ENCODE results near the gene SIPA1L2. TPM values are rescaled to one million over a fixed set of nuclear protein-coding genes. Genes with fewer than 3 reads are reported as not detected.

The SIPA1L2 gene, protein sequence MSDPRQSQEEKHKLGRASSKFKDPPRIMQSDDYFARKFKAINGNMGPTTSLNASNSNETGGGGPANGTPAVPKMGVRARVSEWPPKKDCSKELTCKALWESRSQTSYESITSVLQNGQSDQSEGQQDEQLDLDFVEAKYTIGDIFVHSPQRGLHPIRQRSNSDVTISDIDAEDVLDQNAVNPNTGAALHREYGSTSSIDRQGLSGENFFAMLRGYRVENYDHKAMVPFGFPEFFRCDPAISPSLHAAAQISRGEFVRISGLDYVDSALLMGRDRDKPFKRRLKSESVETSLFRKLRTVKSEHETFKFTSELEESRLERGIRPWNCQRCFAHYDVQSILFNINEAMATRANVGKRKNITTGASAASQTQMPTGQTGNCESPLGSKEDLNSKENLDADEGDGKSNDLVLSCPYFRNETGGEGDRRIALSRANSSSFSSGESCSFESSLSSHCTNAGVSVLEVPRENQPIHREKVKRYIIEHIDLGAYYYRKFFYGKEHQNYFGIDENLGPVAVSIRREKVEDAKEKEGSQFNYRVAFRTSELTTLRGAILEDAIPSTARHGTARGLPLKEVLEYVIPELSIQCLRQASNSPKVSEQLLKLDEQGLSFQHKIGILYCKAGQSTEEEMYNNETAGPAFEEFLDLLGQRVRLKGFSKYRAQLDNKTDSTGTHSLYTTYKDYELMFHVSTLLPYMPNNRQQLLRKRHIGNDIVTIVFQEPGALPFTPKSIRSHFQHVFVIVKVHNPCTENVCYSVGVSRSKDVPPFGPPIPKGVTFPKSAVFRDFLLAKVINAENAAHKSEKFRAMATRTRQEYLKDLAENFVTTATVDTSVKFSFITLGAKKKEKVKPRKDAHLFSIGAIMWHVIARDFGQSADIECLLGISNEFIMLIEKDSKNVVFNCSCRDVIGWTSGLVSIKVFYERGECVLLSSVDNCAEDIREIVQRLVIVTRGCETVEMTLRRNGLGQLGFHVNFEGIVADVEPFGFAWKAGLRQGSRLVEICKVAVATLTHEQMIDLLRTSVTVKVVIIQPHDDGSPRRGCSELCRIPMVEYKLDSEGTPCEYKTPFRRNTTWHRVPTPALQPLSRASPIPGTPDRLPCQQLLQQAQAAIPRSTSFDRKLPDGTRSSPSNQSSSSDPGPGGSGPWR (N-terminal part only)
- 10 to 100 TPM; 22.7 to 27.5 (median 25.0) TPM for polyA plus RNA-seq (ENCODE audit: insufficient read depth in 1 of 5, insufficient read length in 5 of 5, low replicate concordance in 1 of 5)
- long read RNA-seq, donor 1, partial matches to known transcripts = 0 of 2 reads
- long read RNA-seq, donor 1, other reads (novel, unspliced or antisense) = 0 of 2 reads
- long read RNA-seq, donor 2, partial matches to known transcripts = 0 of 2 reads
- long read RNA-seq, donor 2, other reads (novel, unspliced or antisense) = 0 of 2 reads
- long read RNA-seq, donor 3, partial matches to known transcripts = 0 of 1 reads
- long read RNA-seq, donor 3, other reads (novel, unspliced or antisense) = 0 of 1 reads
- long read RNA-seq, donor 4, partial matches to known transcripts = 0 of 1 reads
- long read RNA-seq, donor 4, other reads (novel, unspliced or antisense) = 0 of 1 reads
- long read RNA-seq, donor 5, partial matches to known transcripts = 5 of 6 reads
- long read RNA-seq, donor 5, other reads (novel, unspliced or antisense) = 0 of 6 reads
- long read RNA-seq, donor 6, partial matches to known transcripts = 0 of 1 reads
- long read RNA-seq, donor 6, other reads (novel, unspliced or antisense) = 0 of 1 reads
- long read RNA-seq, donor 7, partial matches to known transcripts = 6 of 7 reads
- long read RNA-seq, donor 7, other reads (novel, unspliced or antisense) = 0 of 7 reads
- long read RNA-seq, donor 8 = 0 reads

GRCh38 chr1:232630047-232630893 lies at the start of gene SIPA1L2:
TSS of gene SIPA1L2 (minus strand) at chr1:232630133. CDS start at chr1:232515339, 114,794 bp downstream.
- DNase-seq = peak; percentile 96 to 97

- no peak for DNase-seq
These were observed 48.4 kb upstream of the SIPA1L2 start for GRCh38 chr1:232678185-232678886.

DNA sequence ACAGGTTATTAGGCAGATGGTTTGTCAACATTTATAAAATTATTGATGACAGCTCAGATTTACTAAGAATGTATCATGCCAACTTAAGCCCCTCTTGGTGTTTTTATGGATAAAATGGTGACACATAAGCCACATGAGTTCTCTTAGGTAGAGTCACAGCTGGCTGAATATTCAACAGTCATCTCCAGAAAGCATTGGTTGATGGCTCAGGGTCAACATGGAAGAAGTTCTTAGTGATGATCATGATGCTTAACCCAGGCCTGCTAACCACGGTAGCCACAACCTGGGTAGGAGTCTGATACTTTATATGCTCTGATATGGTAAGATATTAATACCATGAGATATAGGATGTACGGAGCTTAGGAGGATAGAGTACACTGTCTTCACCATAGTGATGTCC lies 46.4 kb upstream of the SIPA1L2 start:
- no peak for DNase-seq

- no peak for DNase-seq
These were observed 46.0 kb upstream of the SIPA1L2 start for GRCh38 chr1:232675898-232676297.

GRCh38 chr1:232675260-232675659 lies 45.3 kb upstream of the SIPA1L2 start:
- DNase-seq = no peak

DNA sequence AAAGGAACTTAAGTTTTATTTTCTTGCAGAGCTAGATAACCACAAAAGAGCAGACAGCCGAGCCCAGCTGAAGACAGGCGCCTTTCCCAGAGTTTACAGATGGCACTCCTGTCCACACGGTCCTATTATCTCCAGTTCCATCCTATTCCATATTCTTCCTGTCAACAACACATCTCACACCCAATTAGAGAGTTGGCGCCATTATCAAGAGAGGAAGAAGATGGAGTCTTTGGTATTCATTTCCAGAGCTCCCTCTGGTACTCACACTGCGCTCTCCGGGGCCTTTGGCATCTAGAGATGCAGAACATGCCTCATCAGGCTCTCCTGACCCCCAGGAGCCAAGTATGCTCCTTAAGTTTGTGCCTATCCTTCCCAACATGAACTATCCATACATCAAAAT lies 43.3 kb upstream of the SIPA1L2 start:
- no peak for DNase-seq

DNA sequence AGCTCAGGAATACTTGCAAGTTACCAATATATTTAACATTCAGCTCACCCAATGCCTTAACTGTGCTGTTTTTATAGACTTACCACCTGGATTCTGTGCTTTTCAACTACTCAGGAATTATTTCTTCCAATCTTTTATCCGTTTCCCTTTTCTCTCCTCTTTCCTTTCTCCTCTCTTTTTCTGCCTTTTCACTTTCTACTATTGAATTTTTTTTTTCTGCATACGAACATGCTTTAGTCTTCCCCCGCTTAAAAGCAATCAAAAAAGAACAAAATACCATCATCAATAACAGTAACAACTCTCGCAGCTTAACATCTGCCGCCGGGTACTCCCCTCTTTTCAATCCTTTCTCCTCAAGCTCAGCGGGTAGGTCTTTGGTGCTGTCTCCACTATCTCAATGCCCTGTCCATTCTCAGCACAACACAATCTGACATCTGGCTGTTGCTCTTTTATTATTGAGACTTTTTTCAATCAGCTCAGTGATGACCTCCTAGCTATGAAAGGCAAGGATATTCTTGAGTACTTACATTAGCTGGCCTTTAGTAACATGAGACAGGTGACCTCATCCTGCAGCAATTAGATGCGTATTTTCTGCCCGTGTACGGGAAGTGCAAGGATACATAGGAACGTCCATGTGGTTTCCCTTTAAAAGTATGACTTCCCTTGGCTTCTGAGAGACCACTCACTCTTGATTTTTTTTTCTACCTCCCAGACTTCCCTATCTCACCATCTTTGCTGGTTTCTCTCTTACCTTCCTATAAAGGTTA lies 40.2 kb upstream of the SIPA1L2 start:
- no peak for DNase-seq

DNA sequence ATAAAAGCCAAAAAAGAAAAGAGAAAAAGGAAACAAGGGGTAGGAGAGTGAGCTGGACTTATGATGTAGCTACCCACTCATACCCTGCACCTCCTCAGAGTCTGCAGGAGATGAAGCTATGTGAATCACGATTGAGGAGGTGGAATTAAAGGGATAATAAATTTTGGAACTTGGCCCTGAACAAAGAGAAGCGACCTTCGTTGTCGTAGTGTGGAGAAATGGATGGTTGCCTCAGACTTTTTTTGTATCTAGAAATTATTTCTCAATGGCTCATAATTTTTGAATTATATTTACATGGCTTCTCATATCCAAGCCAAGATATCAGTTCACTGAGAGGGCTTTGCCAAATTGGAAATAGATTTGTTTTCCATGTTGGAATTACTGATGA lies 37.8 kb upstream of the SIPA1L2 start:
- DNase-seq = peak; percentile 51 to 60

GRCh38 chr1:232667094-232667777 lies 37.3 kb upstream of the SIPA1L2 start:
- no peak for DNase-seq

DNA sequence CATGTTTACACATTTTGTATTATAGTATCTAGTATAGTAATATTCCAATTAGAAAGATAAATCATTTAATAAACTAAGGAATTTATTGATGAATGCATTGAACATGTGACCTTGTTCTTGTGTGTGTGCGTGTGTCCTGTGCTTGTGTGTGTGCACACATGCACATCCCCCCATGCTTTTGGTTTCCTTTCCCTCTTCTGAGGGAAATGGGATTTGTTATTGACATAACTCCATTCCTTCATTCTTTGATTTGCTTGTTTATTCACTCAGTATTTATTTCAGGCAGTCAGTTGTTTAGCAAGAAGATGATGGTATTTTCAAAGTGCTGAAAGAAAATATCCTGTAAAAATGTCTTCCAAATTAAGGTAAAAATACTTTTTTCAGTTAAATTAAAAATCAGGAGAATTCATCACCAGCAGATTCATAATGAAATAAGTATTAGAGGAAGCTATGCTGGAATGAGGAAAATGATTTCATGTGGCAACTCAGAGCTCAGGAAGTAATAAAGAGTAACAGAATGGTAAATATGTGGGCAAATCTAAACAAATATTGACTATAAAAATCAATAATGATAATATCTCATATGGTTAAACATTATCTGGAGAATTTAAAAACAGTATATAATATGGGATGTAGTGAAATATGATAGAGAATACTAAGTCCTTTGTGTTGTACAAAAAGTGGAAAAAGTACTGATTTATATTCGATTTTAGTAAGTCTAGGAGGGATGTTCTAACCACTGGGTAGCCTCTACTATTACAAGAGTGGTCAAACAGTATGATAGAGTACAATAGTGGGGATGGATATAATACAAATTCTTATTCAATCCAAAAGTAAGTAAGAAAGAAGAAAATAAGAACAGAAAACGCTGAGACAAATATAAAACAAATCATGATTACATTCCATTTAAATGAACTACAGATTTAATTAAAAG lies 35.2 kb upstream of the SIPA1L2 start:
- DNase-seq = no peak

GRCh38 chr1:232662910-232663309 lies 33.0 kb upstream of the SIPA1L2 start:
- no peak for DNase-seq

- no peak for DNase-seq
These were observed 28.5 kb upstream of the SIPA1L2 start for GRCh38 chr1:232658386-232658785.

- DNase-seq = no peak
These were observed 27.6 kb upstream of the SIPA1L2 start for GRCh38 chr1:232657426-232658005.

DNA sequence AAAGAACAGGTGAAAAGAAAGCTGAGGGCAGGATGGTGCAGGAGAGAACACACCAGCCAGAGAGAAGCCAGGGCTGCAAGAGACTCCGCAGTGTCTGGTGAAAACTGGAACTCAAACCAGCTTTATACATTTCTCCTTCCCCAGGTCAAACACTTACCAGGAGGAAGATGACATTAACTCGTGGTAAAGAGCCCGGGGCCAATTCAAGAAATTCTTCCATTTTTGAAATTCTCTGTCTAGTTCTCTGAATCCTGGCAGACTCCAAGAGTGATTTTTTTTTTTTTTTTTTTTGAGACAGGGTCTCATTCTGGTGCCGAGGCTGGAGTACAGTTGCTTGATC lies 25.8 kb upstream of the SIPA1L2 start:
- no peak for DNase-seq

GRCh38 chr1:232655028-232655745 lies 25.3 kb upstream of the SIPA1L2 start:
- no peak for DNase-seq

- DNase-seq = no peak
These were observed 23.9 kb upstream of the SIPA1L2 start for GRCh38 chr1:232653789-232654188.

Data from right lung (tissue), 10 donors.